Measurements from ENCODE around the gene DHX35. TPM values are rescaled to one million over a fixed set of nuclear protein-coding genes. Genes with fewer than 3 reads are reported as not detected.
A peak's percentile ranks its signal among the peaks of the same experiment; 100 is the strongest.

DHX35 gene
- total RNA-seq, 1 experiment from 2014 or later = 20.4 TPM

DNA sequence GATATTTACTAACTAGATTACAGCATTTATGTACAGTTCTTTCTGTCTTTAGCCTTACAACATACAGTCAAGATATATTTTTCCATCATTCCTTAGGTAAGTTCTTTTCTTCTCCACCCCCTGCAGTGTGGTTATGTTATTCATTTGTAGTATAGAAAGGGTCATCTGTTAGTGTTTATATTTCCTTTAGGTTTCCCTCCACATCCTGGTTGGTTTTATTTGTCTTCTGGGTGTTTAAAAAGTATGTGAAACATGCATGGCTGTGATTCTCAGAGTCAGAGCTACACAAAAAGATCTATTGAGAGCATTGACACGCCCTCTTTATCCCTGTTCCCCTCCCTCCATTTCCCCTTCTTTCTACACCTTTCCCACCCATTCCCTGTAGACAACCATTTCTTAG, 20.1 kb downstream of the DHX35 start (continued):
- TF ChIP-seq, protein P1, sequence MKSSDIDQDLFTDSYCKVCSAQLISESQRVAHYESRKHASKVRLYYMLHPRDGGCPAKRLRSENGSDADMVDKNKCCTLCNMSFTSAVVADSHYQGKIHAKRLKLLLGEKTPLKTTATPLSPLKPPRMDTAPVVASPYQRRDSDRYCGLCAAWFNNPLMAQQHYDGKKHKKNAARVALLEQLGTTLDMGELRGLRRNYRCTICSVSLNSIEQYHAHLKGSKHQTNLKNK (CRISPR knock-in tag; IDR thresholded peaks at IDR 0.05) = no peak
- TF ChIP-seq SP1 (CRISPR knock-in tag; conservative IDR thresholded peaks at IDR 0.05) (no peak), IRF2 (CRISPR knock-in tag; IDR thresholded peaks at IDR 0.05; ENCODE audit: borderline replicate concordance, low read depth) (no peak)

DNA sequence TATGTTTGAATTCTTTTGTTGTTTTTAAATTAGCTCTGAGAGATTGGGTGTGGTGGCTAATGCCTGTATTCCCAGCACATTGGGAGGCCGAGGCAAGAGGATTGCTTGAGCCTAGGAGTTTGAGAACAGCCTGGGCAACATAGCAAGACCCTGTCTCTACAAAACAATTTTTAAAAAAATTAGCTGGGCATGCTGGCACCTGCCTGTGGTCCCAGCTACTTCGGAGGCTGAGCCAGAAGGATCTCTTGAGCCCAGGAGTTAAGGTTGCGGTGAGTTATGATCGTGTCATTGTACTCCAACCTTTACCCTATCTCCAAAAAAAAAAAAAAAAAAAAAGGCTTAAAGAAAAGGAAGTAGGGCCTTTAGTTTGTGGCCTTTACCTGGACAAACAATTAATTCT, 22.9 kb downstream of the DHX35 start:
- CTCF ChIA-PET = no interaction called here

DNA sequence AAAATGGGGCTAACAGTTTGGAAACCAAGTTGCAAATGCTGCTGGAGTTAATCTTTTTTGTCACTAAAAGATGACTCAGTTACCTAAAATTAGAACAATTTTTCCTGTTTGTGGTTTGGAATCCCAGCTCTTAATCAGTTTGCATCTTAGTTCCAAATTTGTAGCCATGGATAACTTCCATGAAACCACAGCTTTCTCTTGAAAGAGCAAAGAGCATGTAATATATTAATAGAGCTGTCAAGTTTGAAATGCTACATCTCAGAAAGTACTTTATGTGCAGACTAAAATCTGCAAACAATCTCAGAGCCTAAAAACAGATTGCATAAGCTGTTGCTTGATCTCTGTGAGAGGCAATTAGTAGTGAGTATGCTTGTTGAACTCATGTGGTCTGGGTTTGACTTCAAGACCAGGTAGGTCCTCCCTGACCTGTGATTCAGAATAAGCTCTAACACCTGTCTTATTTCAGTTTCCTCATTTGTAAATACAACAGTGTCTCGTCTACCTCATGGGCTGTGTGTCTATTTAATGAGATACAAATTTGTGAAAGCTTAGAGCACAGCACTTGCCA, 23.5 kb downstream of the DHX35 start:
- ATAC-seq = no peak
- H3K4me3 Mint-ChIP-seq = no peak overlapping the region
- POLR2A ChIA-PET = interaction anchor here (0.8 to 1.9 kb wide), 2 partner anchors 24 to 60 kb away, joined by 3 to 5 read pairs; partner anchors contain the start of genes DHX35 and FAM83D

More for the DNA sequence above, 22.9 kb downstream of the DHX35 start:
- H3K27me3 Mint-ChIP-seq (ENCODE audit: low read depth) = no peaks in the 10 kb centered on the region
- TF ChIP-seq KAT7 (CRISPR knock-in tag; IDR thresholded peaks at IDR 0.05; ENCODE audit: borderline replicate concordance) (no peak), ZNF121 (CRISPR knock-in tag; IDR thresholded peaks at IDR 0.05) (peak; percentile 66; the same call in 1 of the 2 replicates)
- TF ChIP-seq, protein P2, sequence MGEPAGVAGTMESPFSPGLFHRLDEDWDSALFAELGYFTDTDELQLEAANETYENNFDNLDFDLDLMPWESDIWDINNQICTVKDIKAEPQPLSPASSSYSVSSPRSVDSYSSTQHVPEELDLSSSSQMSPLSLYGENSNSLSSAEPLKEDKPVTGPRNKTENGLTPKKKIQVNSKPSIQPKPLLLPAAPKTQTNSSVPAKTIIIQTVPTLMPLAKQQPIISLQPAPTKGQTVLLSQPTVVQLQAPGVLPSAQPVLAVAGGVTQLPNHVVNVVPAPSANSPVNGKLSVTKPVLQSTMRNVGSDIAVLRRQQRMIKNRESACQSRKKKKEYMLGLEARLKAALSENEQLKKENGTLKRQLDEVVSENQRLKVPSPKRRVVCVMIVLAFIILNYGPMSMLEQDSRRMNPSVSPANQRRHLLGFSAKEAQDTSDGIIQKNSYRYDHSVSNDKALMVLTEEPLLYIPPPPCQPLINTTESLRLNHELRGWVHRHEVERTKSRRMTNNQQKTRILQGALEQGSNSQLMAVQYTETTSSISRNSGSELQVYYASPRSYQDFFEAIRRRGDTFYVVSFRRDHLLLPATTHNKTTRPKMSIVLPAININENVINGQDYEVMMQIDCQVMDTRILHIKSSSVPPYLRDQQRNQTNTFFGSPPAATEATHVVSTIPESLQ (CRISPR knock-in tag; IDR thresholded peaks at IDR 0.05) = no peak
- peaks cover 17% of the 10 kb centered on the region for H3K4me1 Mint-ChIP-seq
- H3K9me3 Mint-ChIP-seq = no peaks in the 10 kb centered on the region
- H3K36me3 Mint-ChIP-seq = peaks cover 30% of the 10 kb centered on the region
- ATAC-seq (no peak), DNase-seq (ENCODE audit: low spot score) (no peak)
- H3K27ac Mint-ChIP-seq = no peak overlapping the region; the same call in 1 of the 2 replicates
- H3K4me3 Mint-ChIP-seq = no peak overlapping the region
- POLR2A ChIA-PET = interaction anchor here (1.9 kb wide), 1 partner anchor 23 kb away, joined by 5 read pairs; the partner anchor contains the start of gene DHX35

DNA sequence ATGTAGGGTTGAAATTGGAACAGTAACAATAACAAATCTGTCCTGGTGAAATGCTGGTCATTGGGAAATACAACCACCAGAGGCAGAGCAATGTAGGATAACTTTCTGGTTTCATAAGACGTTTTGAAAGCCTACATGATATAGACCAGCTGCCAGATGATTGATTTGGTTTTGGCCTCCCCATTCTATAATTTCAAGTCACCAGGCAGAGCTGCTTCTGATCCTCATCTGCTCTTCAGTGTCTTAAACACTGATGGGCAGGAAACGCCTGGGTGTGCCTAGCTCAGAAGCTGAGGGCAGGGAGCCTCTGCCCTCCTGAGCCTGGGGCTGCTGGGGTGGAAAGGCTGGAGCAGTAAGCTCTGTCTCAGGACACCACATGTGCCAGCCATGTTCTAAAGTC, 24.5 kb downstream of the DHX35 start:
- peaks cover 32% of the 10 kb centered on the region for H3K36me3 Mint-ChIP-seq
- ATAC-seq (0 out of 2 replicates have a peak, but pooled peaks have one; percentile 18), DNase-seq (ENCODE audit: low spot score) (no peak)
- no peaks in the 10 kb centered on the region for H3K9me3 Mint-ChIP-seq
- H3K4me1 Mint-ChIP-seq = peaks cover 21% of the 10 kb centered on the region
- H3K4me3 Mint-ChIP-seq = no peak overlapping the region
- POLR2A ChIA-PET = no interaction called here
- CTCF ChIA-PET = interaction anchor here (1.7 kb wide), 1 partner anchor 261 kb away, joined by 3 read pairs; no protein-coding TSS in a partner anchor
- H3K27me3 Mint-ChIP-seq (ENCODE audit: low read depth) = no peaks in the 10 kb centered on the region
- H3K27ac Mint-ChIP-seq = peak overlapping the region; percentile 38
- TF ChIP-seq NFE2L1 (CRISPR knock-in tag; IDR thresholded peaks at IDR 0.05) = no peak
- no peak for TF ChIP-seq NR3C1 (CRISPR knock-in tag; conservative IDR thresholded peaks at IDR 0.05; ENCODE audit: low read depth)
- no peak for TF ChIP-seq FOXP1 (CRISPR knock-in tag; IDR thresholded peaks at IDR 0.05; ENCODE audit: borderline replicate concordance)
- TF ChIP-seq, protein P3, sequence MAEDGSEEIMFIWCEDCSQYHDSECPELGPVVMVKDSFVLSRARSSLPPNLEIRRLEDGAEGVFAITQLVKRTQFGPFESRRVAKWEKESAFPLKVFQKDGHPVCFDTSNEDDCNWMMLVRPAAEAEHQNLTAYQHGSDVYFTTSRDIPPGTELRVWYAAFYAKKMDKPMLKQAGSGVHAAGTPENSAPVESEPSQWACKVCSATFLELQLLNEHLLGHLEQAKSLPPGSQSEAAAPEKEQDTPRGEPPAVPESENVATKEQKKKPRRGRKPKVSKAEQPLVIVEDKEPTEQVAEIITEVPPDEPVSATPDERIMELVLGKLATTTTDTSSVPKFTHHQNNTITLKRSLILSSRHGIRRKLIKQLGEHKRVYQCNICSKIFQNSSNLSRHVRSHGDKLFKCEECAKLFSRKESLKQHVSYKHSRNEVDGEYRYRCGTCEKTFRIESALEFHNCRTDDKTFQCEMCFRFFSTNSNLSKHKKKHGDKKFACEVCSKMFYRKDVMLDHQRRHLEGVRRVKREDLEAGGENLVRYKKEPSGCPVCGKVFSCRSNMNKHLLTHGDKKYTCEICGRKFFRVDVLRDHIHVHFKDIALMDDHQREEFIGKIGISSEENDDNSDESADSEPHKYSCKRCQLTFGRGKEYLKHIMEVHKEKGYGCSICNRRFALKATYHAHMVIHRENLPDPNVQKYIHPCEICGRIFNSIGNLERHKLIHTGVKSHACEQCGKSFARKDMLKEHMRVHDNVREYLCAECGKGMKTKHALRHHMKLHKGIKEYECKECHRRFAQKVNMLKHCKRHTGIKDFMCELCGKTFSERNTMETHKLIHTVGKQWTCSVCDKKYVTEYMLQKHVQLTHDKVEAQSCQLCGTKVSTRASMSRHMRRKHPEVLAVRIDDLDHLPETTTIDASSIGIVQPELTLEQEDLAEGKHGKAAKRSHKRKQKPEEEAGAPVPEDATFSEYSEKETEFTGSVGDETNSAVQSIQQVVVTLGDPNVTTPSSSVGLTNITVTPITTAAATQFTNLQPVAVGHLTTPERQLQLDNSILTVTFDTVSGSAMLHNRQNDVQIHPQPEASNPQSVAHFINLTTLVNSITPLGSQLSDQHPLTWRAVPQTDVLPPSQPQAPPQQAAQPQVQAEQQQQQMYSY (CRISPR knock-in tag; IDR thresholded peaks at IDR 0.05) = no peak
- no peak for TF ChIP-seq SMAD4 (CRISPR knock-in tag; IDR thresholded peaks at IDR 0.05)
- TF ChIP-seq, protein P4, sequence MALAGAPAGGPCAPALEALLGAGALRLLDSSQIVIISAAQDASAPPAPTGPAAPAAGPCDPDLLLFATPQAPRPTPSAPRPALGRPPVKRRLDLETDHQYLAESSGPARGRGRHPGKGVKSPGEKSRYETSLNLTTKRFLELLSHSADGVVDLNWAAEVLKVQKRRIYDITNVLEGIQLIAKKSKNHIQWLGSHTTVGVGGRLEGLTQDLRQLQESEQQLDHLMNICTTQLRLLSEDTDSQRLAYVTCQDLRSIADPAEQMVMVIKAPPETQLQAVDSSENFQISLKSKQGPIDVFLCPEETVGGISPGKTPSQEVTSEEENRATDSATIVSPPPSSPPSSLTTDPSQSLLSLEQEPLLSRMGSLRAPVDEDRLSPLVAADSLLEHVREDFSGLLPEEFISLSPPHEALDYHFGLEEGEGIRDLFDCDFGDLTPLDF (CRISPR knock-in tag; IDR thresholded peaks at IDR 0.05) = no peak
- TF ChIP-seq, protein P5, sequence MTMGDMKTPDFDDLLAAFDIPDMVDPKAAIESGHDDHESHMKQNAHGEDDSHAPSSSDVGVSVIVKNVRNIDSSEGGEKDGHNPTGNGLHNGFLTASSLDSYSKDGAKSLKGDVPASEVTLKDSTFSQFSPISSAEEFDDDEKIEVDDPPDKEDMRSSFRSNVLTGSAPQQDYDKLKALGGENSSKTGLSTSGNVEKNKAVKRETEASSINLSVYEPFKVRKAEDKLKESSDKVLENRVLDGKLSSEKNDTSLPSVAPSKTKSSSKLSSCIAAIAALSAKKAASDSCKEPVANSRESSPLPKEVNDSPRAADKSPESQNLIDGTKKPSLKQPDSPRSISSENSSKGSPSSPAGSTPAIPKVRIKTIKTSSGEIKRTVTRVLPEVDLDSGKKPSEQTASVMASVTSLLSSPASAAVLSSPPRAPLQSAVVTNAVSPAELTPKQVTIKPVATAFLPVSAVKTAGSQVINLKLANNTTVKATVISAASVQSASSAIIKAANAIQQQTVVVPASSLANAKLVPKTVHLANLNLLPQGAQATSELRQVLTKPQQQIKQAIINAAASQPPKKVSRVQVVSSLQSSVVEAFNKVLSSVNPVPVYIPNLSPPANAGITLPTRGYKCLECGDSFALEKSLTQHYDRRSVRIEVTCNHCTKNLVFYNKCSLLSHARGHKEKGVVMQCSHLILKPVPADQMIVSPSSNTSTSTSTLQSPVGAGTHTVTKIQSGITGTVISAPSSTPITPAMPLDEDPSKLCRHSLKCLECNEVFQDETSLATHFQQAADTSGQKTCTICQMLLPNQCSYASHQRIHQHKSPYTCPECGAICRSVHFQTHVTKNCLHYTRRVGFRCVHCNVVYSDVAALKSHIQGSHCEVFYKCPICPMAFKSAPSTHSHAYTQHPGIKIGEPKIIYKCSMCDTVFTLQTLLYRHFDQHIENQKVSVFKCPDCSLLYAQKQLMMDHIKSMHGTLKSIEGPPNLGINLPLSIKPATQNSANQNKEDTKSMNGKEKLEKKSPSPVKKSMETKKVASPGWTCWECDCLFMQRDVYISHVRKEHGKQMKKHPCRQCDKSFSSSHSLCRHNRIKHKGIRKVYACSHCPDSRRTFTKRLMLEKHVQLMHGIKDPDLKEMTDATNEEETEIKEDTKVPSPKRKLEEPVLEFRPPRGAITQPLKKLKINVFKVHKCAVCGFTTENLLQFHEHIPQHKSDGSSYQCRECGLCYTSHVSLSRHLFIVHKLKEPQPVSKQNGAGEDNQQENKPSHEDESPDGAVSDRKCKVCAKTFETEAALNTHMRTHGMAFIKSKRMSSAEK (CRISPR knock-in tag; IDR thresholded peaks at IDR 0.05; ENCODE audit: borderline replicate concordance) = no peak
- TF ChIP-seq ZNF423 (CRISPR knock-in tag; IDR thresholded peaks at IDR 0.05) = no peak
- TF ChIP-seq, protein P6, sequence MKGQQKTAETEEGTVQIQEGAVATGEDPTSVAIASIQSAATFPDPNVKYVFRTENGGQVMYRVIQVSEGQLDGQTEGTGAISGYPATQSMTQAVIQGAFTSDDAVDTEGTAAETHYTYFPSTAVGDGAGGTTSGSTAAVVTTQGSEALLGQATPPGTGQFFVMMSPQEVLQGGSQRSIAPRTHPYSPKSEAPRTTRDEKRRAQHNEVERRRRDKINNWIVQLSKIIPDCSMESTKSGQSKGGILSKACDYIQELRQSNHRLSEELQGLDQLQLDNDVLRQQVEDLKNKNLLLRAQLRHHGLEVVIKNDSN (CRISPR knock-in tag; IDR thresholded peaks at IDR 0.05) = no peak

More for the DNA sequence above, 23.5 kb downstream of the DHX35 start:
- no peak for DNase-seq (ENCODE audit: low spot score)
- Mint-ChIP-seq H3K27ac (peak overlapping the region; percentile 68; the same call in 1 of the 2 replicates), H3K9me3 (no peaks in the 10 kb centered on the region), H3K4me1 (peaks cover 17% of the 10 kb centered on the region), H3K27me3 (ENCODE audit: low read depth) (no peaks in the 10 kb centered on the region), H3K36me3 (peaks cover 32% of the 10 kb centered on the region)
- CTCF ChIA-PET = no interaction called here
- 0 out of 2 replicates have a peak, but pooled peaks have one; percentile 25 for TF ChIP-seq GABPB1 (CRISPR knock-in tag; IDR thresholded peaks at IDR 0.05)
- TF ChIP-seq, protein P7, sequence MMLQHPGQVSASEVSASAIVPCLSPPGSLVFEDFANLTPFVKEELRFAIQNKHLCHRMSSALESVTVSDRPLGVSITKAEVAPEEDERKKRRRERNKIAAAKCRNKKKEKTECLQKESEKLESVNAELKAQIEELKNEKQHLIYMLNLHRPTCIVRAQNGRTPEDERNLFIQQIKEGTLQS (CRISPR knock-in tag; conservative IDR thresholded peaks at IDR 0.05) = no peak
